BJ (cell line): Measurements from ENCODE around the gene ATP2C2. TPM values are rescaled to one million over a fixed set of nuclear protein-coding genes. Genes with fewer than 3 reads are reported as not detected.
A peak's percentile ranks its signal among the peaks of the same experiment; 100 is the strongest.

Experiments
- CTCF ChIA-PET: fragments of 350-600 bp; formaldehyde crosslinking; extraction: SDS; loops from one replicate; lab custom pipeline; 2021; ENCODE audit warnings: antibody characterized with exemption, inconsistent platforms; lab: Yijun Ruan, JAX
- POLR2A ChIA-PET: fragments of 300-600 bp; sonication (Branson Sonifier 250); formaldehyde crosslinking; extraction: SDS; loops from one replicate; lab custom pipeline; 2021; ENCODE audit warnings: antibody characterized with exemption; lab: Charles Lee
- DNase-seq: peaks from one replicate; pipeline ENCODE4 v3.0.0-alpha.2; 2011; ENCODE audit warnings: low read depth
- H3K27me3 ChIP-seq: 2 replicates; pipeline ENCODE4 v1.6.0; 2011; ENCODE audit warnings: low read length; ENCODE audit not compliant: control insufficient read depth, insufficient read depth
- H3K36me3 ChIP-seq: 2 replicates; pipeline ENCODE4 v1.5.1; 2011; ENCODE audit warnings: low read length; ENCODE audit not compliant: control insufficient read depth, insufficient read depth
- H3K4me3 ChIP-seq: 2 replicates; pipeline ENCODE4 v1.5.1; 2011; ENCODE audit warnings: low read depth, mild to moderate bottlenecking, control low read depth, low read length
- polyA plus RNA-seq: library from polyadenylated mRNA; depleted of rRNA; stranded (reverse); fragments of >200 nt; gene quantifications from 2 replicates; pipeline ENCODE4 v1.2.3, GENCODE V29; 2011
- TF ChIP-seq, protein P1 (sequence below): IDR thresholded peaks from 2 replicates; pipeline ENCODE4 v1.5.1; 2011; ENCODE audit warnings: low read depth, mild to moderate bottlenecking, control low read depth, inconsistent platforms, low read length, moderate library complexity; ENCODE audit not compliant: insufficient read depth

Gene ATP2C2
- polyA plus RNA-seq, 1 experiment = not detected

DNA sequence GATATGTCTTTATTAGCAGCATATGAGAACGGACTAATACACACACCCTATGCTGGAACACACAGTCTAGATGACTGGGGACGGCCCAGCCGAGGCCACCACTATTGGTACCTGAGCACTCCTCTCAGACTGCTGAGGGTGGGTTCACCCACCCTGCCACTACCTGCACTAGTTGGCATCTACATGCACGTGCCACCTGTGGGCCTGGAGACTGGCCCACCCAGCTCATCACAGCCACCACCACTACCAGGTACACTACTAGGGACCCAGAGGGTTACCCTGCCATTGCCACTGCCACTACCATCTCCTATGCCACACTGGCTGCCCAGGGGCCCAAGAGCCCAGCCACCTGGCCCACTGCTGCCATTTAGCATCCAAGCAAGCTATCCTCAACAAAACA is 103.6 kb downstream of the ATP2C2 start:
- DNase-seq = no peak
- ChIA-PET CTCF (interaction anchor here (0.8 kb wide), 1 partner anchor 196 kb away, joined by 3 read pairs; no protein-coding TSS in a partner anchor), POLR2A (no interaction called here)
- H3K27me3 ChIP-seq = no peaks in the 10 kb centered on the region
- TF ChIP-seq, protein P1, sequence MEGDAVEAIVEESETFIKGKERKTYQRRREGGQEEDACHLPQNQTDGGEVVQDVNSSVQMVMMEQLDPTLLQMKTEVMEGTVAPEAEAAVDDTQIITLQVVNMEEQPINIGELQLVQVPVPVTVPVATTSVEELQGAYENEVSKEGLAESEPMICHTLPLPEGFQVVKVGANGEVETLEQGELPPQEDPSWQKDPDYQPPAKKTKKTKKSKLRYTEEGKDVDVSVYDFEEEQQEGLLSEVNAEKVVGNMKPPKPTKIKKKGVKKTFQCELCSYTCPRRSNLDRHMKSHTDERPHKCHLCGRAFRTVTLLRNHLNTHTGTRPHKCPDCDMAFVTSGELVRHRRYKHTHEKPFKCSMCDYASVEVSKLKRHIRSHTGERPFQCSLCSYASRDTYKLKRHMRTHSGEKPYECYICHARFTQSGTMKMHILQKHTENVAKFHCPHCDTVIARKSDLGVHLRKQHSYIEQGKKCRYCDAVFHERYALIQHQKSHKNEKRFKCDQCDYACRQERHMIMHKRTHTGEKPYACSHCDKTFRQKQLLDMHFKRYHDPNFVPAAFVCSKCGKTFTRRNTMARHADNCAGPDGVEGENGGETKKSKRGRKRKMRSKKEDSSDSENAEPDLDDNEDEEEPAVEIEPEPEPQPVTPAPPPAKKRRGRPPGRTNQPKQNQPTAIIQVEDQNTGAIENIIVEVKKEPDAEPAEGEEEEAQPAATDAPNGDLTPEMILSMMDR = no peak
- no peaks in the 10 kb centered on the region for H3K36me3 ChIP-seq
- H3K4me3 ChIP-seq = no peak overlapping the region

DNA sequence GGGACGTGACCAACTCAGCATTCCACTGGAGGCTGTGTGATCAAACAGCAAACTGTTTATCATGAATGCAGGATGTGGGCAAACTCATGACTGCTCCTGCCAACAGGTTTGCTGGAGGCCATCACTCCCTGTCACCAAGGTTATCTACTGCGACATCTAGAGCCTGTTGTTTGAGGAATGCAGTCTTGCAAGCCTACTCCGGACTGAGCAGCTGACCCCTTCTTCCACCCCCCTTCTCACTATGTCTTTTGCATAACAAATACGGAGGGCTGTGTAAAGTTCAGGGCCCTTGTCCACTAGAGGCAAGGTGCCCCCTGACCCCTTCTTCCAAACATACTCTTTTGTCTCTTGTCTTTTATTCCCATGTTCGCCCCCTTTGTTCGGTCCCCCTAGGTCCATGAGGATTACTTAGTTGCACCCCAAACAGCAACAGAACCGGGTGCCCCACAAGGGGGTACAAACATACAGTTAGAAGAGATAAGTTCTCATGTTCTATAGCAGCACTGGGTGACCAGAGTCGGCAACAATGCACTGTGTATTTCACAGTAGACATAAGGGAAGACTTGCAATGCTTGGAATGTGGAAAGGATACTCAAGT is 107.4 kb downstream of the ATP2C2 start:
- H3K27me3 ChIP-seq = no peaks in the 10 kb centered on the region
- no peak for DNase-seq
- ChIA-PET POLR2A (no interaction called here), CTCF (interaction anchor here (0.5 to 1.1 kb wide), 4 partner anchors 8 to 1231 kb away, joined by 3 to 4 read pairs (median 4); no protein-coding TSS in a partner anchor)
- H3K4me3 ChIP-seq = no peak overlapping the region
- TF ChIP-seq, protein P1 = no peak
- H3K36me3 ChIP-seq = peaks cover 11% of the 10 kb centered on the region

DNA sequence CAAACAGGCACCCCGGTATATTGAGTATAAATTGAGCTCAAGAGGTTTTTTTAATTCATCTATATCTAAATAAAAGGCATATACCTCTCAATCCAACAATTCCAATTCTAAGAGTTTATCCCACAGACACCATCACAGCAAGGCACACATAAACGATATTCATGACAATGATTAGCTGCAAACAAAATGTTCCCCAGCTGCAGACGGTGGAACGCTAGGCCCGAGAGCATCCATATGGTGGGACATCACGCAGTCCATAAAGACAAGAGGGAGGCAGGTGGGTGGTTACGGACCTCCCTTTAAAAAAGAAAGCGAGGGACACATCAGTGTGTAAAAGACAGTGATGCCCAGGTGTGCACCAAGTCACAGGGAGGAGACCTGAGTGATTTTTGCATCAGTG is 108.1 kb downstream of the ATP2C2 start:
- CTCF ChIA-PET = interaction anchor here (0.5 to 1.5 kb wide), 5 partner anchors 10 to 1231 kb away, joined by 3 to 4 read pairs (median 3); no protein-coding TSS in a partner anchor
- POLR2A ChIA-PET = no interaction called here

DNA sequence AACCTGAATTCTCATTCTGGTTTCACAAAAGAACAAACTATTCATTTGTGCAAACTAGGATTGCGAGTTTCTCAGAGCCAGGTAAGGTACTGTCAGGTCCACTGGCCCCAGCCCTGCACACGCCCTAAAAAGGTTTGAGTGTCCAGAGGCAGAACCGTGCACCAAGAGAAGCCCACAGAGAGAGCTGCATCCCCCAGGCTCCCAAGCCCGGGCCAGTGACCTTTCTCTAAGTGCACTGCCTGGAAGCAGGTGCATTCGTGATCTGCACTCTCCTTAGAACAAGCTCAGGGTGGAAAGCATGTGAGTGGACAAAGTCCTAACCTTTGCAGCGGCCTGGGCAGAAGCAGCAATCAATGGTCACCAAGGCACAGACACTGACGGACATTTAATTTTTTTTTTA is 109.3 kb downstream of the ATP2C2 start:
- no peak for DNase-seq
- ChIA-PET CTCF (interaction anchor here (0.6 to 1.5 kb wide), 3 partner anchors 11 to 169 kb away, joined by 3 to 5 read pairs (median 3); no protein-coding TSS in a partner anchor), POLR2A (no interaction called here)
- TF ChIP-seq, protein P1 = no peak
- Histone ChIP-seq H3K27me3 (no peaks in the 10 kb centered on the region), H3K4me3 (no peak overlapping the region), H3K36me3 (peaks cover 21% of the 10 kb centered on the region)

More for the DNA sequence above, 108.1 kb downstream of the ATP2C2 start:
- no peak overlapping the region for H3K4me3 ChIP-seq
- TF ChIP-seq, protein P1 = no peak
- H3K36me3 ChIP-seq = peaks cover 16% of the 10 kb centered on the region
- DNase-seq = no peak
- no peaks in the 10 kb centered on the region for H3K27me3 ChIP-seq

DNA sequence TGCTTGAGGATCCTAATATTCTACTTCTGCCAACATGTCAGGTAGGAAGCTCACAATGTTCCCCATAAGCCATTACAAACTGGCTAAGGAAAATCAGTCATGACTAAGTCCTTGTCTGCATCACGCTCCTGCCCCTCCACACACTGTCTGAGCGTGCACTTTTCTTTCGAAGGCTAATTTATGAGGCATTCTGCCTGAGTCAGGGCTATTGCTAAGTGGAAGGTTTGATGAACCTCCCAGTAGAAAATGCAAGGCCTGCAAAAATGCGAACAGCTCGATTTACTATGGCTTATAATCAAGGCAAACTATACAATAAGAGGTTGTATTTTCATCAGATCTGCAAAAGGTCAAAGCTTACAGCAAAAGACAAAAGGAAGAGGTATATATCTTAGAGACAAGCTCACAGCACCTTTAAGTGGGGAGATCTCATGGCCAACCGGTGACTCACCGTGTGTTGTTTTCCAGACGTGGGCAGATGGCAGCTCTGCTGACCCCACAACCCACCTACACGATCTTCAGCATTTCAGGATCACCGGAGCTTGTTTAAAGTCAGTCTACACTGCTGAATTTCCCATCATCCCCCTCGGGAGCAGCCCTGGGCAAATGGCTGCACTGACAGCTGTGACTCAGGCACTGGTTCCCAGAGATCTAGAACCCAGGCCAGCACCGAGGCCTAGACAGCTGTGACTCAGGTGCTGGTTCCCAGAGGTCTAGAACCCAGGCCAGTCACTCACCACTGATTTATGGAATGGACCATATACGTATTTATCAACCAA is 110.0 kb downstream of the ATP2C2 start:
- TF ChIP-seq, protein P1 = no peak
- DNase-seq = peak; percentile 60
- Histone ChIP-seq H3K4me3 (no peak overlapping the region), H3K36me3 (peaks cover 25% of the 10 kb centered on the region), H3K27me3 (no peaks in the 10 kb centered on the region)
- ChIA-PET CTCF (interaction anchor here (0.8 to 1.5 kb wide), 5 partner anchors 15 to 401 kb away, joined by 3 to 7 read pairs (median 3); partner anchors contain the start of gene TAF1C), POLR2A (no interaction called here)
